ENCODE data around the gene UNC5B. TPM values are rescaled to one million over a fixed set of nuclear protein-coding genes. Genes with fewer than 3 reads are reported as not detected.

UNC5B gene
- total and polyA plus RNA-seq, 2 donors (not counting 1 experiment from before 2014, with no cell fraction given) = 2.5 to 60.8 TPM

DNA sequence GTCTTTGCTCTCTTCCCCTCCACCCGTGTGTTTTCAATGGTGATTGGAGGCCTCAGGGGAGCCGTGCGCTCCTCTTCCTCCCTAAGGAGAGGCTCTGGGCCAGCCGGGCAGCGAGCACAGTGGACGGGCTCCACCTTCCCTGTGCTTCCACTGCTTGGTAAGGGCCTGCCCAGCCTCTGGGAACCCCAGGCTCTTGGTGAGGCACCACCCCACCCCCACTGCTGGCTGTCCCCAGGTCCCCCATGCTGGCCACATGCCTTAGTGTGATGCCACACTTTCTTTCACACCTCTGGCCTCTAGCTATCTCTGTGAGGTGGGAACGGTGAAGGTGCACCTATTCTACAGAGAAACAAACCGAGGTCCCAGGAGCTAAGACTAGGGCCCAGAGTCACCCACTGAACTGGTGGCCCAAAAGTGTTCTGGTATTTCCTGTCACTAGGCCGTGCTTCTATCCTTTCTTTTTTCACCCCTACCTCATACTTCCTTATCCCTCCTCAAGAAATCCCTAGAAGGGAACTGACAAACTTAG is 53.3 kb downstream of the UNC5B start:
- Histone ChIP-seq H3K36me3 (ENCODE audit: control insufficient read depth, insufficient read depth, low read length) (no peaks in the 10 kb centered on the region), H3K9ac (ENCODE audit: insufficient read depth, low read length) (no peak overlapping the region), H4K20me1 (ENCODE audit: control insufficient read depth, extremely low read depth, insufficient read depth, low read length) (no peaks in the 10 kb centered on the region), H3K9me3 (ENCODE audit: control insufficient read depth, insufficient read depth, low read depth, low read length) (no peaks in the 10 kb centered on the region), H3K79me2 (ENCODE audit: control insufficient read depth, insufficient read depth, low read length) (no peaks in the 10 kb centered on the region), H3K4me1 (ENCODE audit: control insufficient read depth, extremely low read depth, insufficient read depth, low read length) (peaks cover 19% of the 10 kb centered on the region), H2AFZ (ENCODE audit: low read length) (no peak overlapping the region), H3K4me2 (ENCODE audit: extremely low read depth, insufficient read depth, low read length) (no peak overlapping the region), H3K27me3 (ENCODE audit: control insufficient read depth, insufficient read depth, low read length) (no peaks in the 10 kb centered on the region), H3K27ac (ENCODE audit: insufficient read depth, low read length) (no peak overlapping the region), H3K4me3 (replicated peaks in 1 of 4; ENCODE audit: control extremely low read depth in 1 of 4, insufficient read depth in 1 of 4, low read depth in 3 of 4, low read length in 4 of 4) (no peak overlapping the region)
- no peak for DNase-seq (ENCODE audit: low read depth in 2 of 2)
- TF ChIP-seq, protein P1, sequence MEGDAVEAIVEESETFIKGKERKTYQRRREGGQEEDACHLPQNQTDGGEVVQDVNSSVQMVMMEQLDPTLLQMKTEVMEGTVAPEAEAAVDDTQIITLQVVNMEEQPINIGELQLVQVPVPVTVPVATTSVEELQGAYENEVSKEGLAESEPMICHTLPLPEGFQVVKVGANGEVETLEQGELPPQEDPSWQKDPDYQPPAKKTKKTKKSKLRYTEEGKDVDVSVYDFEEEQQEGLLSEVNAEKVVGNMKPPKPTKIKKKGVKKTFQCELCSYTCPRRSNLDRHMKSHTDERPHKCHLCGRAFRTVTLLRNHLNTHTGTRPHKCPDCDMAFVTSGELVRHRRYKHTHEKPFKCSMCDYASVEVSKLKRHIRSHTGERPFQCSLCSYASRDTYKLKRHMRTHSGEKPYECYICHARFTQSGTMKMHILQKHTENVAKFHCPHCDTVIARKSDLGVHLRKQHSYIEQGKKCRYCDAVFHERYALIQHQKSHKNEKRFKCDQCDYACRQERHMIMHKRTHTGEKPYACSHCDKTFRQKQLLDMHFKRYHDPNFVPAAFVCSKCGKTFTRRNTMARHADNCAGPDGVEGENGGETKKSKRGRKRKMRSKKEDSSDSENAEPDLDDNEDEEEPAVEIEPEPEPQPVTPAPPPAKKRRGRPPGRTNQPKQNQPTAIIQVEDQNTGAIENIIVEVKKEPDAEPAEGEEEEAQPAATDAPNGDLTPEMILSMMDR (conservative IDR thresholded peaks at IDR 0.05 in 1 of 2, IDR thresholded peaks at IDR 0.05 in 1 of 2; ENCODE audit: low read depth in 1 of 2, low read length in 2 of 2) = no peak
- TF ChIP-seq EZH2 (IDR thresholded peaks at IDR 0.05; ENCODE audit: low read length, missing control alignments) = no peak

DNA sequence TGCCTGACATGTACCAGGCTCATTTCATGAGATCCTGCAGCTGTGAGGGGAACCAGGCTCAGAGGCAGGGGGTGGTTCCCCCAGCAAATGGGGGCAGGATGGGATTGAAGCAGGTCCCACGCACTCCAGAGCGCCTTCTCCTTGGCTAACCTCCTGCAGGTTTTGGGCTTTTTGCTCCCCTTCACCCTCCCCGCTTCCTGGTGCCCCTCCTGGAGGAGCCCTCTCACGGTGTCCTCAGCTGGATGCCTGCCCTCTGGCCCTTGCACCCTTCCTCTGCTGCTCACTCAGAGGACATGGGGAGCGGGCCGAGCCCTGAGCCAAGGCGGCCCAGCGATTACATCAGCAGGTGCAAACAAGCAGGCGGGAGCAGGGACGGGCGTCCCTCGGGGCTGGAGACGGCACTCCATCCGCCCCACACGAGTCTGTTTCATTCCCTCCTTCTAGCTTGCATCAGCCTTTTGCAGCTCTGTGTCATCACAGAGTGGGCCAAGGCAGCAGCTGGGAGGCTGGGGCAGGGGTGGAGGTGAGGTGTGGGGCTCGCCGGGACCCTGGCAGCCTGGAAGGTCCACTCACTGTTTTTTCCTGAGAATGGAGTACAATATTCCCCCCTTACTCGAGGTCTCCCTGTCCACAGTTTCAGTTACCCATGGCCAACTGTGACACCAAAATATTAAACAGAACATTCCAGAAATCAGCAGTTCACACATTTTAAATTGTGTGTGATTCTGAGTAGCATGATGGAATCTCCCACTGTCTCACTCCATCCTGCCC is 54.0 kb downstream of the UNC5B start:
- Histone ChIP-seq H3K4me2 (ENCODE audit: extremely low read depth, insufficient read depth, low read length) (peak overlapping the region; percentile 9), H3K9me3 (ENCODE audit: control insufficient read depth, insufficient read depth, low read depth, low read length) (no peaks in the 10 kb centered on the region), H4K20me1 (ENCODE audit: control insufficient read depth, extremely low read depth, insufficient read depth, low read length) (no peaks in the 10 kb centered on the region), H3K27ac (ENCODE audit: insufficient read depth, low read length) (peak overlapping the region; percentile 34), H3K36me3 (ENCODE audit: control insufficient read depth, insufficient read depth, low read length) (no peaks in the 10 kb centered on the region), H3K9ac (ENCODE audit: insufficient read depth, low read length) (no peak overlapping the region), H3K27me3 (ENCODE audit: control insufficient read depth, insufficient read depth, low read length) (no peaks in the 10 kb centered on the region), H3K4me1 (ENCODE audit: control insufficient read depth, extremely low read depth, insufficient read depth, low read length) (peaks cover 19% of the 10 kb centered on the region), H2AFZ (ENCODE audit: low read length) (no peak overlapping the region), H3K4me3 (replicated peaks in 1 of 4; ENCODE audit: control extremely low read depth in 1 of 4, insufficient read depth in 1 of 4, low read depth in 3 of 4, low read length in 4 of 4) (no peak overlapping the region), H3K79me2 (ENCODE audit: control insufficient read depth, insufficient read depth, low read length) (no peaks in the 10 kb centered on the region)
- TF ChIP-seq EZH2 (IDR thresholded peaks at IDR 0.05; ENCODE audit: low read length, missing control alignments) = no peak
- TF ChIP-seq, protein P1 (conservative IDR thresholded peaks at IDR 0.05 in 1 of 2, IDR thresholded peaks at IDR 0.05 in 1 of 2; ENCODE audit: low read depth in 1 of 2, low read length in 2 of 2) = no peak
- peak; percentile 79 to 96 for DNase-seq (ENCODE audit: low read depth in 2 of 2)

DNA sequence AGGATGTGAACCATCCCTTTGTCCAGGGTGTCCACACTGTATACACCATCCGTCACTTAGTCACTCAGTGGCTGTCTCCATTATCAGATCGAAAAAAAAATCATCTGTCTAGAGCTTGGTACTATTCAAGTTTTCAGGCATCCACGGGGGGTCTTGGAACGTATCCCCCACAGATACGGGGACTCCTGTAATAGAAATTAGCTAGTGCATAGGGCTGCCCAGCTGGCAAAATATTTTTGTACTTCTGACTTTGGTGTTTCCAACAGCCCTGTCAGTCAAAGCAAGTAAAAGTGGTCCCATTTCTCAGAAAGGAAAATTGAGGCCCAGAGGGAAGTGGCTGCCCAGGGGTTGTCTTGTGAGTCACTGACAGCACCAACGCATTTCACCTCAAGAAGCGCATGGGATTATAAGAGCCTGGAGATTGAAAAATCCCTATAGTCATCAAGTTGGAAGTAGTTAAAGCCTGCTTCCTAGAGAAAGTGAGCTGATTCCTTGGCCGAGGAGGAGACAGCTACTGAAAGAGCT is 54.6 kb downstream of the UNC5B start:
- no peak overlapping the region for H2AFZ ChIP-seq (ENCODE audit: low read length)
- no peaks in the 10 kb centered on the region for H3K36me3 ChIP-seq (ENCODE audit: control insufficient read depth, insufficient read depth, low read length)
- H4K20me1 ChIP-seq (ENCODE audit: control insufficient read depth, extremely low read depth, insufficient read depth, low read length) = no peaks in the 10 kb centered on the region
- TF ChIP-seq EZH2 (IDR thresholded peaks at IDR 0.05; ENCODE audit: low read length, missing control alignments) = no peak
- TF ChIP-seq, protein P1 (conservative IDR thresholded peaks at IDR 0.05 in 1 of 2, IDR thresholded peaks at IDR 0.05 in 1 of 2; ENCODE audit: low read depth in 1 of 2, low read length in 2 of 2) = no peak
- H3K4me1 ChIP-seq (ENCODE audit: control insufficient read depth, extremely low read depth, insufficient read depth, low read length) = peaks cover 19% of the 10 kb centered on the region
- no peaks in the 10 kb centered on the region for H3K27me3 ChIP-seq (ENCODE audit: control insufficient read depth, insufficient read depth, low read length)
- DNase-seq (ENCODE audit: low read depth in 2 of 2) = peak in 1 of 2 donors; percentile 34
- no peak overlapping the region for H3K9ac ChIP-seq (ENCODE audit: insufficient read depth, low read length)
- no peaks in the 10 kb centered on the region for H3K9me3 ChIP-seq (ENCODE audit: control insufficient read depth, insufficient read depth, low read depth, low read length)
- no peaks in the 10 kb centered on the region for H3K79me2 ChIP-seq (ENCODE audit: control insufficient read depth, insufficient read depth, low read length)
- H3K27ac ChIP-seq (ENCODE audit: insufficient read depth, low read length) = peak overlapping the region; percentile 34
- H3K4me2 ChIP-seq (ENCODE audit: extremely low read depth, insufficient read depth, low read length) = no peak overlapping the region
- H3K4me3 ChIP-seq (replicated peaks in 1 of 4; ENCODE audit: control extremely low read depth in 1 of 4, insufficient read depth in 1 of 4, low read depth in 3 of 4, low read length in 4 of 4) = no peak overlapping the region

Data from fibroblast of lung (primary cell).